Neuron (in vitro differentiated cells): ENCODE results near the gene KIF5C.
A peak's percentile ranks its signal among the peaks of the same experiment; 100 is the strongest.

ENCODE experiments used
- H2AFZ ChIP-seq: one replicate; pipeline ENCODE4 v1.6.1; 2013; ENCODE audit warnings: low read depth, mild to moderate bottlenecking, inconsistent platforms, low read length, moderate library complexity
- H3K27me3 ChIP-seq: one replicate; pipeline ENCODE4 v1.6.1; 2013; ENCODE audit warnings: low read length; ENCODE audit not compliant: insufficient read depth
- H3K36me3 ChIP-seq: one replicate; pipeline ENCODE4 v1.6.1; 2013; ENCODE audit warnings: low read length; ENCODE audit not compliant: insufficient read depth
- H3K4me1 ChIP-seq: one replicate; pipeline ENCODE4 v1.6.1; 2013; ENCODE audit warnings: low read length; ENCODE audit not compliant: insufficient read depth
- H3K4me3 ChIP-seq: 2 replicates; pipeline ENCODE4 v1.5.1; 2013; ENCODE audit warnings: mild to moderate bottlenecking, low read length, moderate library complexity
- H3K9me3 ChIP-seq: one replicate; pipeline ENCODE4 v1.6.1; 2013; ENCODE audit warnings: low read length

KIF5C gene

DNA sequence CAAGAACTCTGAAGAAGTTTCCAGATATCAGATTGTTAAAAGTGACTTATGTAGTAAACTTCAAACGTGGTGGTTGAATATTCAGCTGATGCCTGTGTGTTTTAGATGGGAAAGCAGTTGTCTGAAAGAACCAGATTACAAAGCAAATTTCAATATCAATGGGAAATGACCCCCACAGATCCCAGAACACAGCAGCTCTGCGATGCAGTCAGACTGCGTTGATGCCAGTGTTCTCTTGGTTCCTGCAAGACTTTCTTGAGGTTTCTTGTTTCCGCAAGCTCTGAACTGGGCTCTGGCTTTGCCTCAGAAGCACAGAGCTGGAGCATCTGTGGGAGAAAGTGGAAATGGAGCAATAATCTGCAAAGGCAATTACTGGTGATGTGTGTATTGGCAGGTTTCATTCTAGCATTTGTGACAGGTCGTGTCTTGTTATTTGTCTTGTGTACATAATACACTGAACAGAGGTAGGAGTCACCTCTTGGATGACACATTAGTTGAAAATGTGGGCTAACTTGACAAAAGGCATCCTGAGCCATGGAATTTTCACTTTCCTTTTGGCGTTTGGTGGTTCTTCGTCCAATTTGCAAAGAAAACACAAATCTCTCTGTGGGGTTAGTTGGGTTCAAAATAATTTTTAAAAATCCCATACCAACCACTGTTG is 152.7 kb downstream of the KIF5C start:
- Histone ChIP-seq H2AFZ (no peak overlapping the region), H3K4me1 (peaks cover 17% of the 10 kb centered on the region), H3K36me3 (peaks cover 11% of the 10 kb centered on the region), H3K4me3 (no peak overlapping the region), H3K27me3 (no peaks in the 10 kb centered on the region), H3K9me3 (no peaks in the 10 kb centered on the region)

DNA sequence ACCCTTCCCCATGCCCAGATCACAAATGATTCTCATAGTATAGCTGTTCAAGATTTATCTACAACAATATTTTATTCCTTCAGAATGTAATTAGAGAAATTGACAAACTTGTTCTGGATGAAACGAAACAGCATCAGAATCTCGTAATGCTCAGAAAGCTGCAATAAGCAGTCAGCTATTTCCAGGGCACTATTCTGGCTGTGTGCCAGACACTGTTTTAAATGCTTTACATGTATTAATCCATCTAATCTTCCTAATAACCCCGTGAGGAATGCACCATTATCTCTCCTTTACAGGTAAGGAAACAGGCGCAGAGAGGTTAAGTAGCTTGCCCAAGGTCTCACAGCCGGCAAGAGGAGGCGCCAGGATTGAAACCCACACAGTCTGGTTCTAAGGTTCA is 153.3 kb downstream of the KIF5C start:
- Histone ChIP-seq H2AFZ (no peak overlapping the region), H3K4me3 (no peak overlapping the region), H3K4me1 (peaks cover 17% of the 10 kb centered on the region), H3K9me3 (no peaks in the 10 kb centered on the region), H3K27me3 (no peaks in the 10 kb centered on the region), H3K36me3 (peaks cover 8% of the 10 kb centered on the region)

DNA sequence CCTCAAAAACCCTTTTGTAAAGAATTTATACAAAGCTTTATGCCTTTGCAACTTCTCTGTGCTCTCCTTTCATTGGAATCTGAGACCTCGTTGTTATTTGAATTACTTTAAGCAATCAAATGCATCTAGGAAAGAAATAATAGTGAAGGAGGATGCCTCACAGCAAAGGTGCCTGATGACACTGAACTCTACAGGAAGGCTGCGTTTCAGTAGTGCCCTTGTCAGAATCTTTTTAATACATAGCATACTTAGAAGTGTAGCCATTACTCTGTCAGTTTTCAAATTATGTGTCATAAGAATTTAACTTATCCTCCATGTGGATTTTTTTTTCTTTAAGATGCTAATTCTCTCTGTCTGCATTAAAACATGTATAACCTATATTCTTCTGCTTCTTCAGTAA is 153.9 kb downstream of the KIF5C start:
- Histone ChIP-seq H3K9me3 (no peaks in the 10 kb centered on the region), H3K4me3 (no peak overlapping the region), H3K36me3 (peaks cover 6% of the 10 kb centered on the region), H3K27me3 (no peaks in the 10 kb centered on the region), H2AFZ (no peak overlapping the region), H3K4me1 (peaks cover 17% of the 10 kb centered on the region)

DNA sequence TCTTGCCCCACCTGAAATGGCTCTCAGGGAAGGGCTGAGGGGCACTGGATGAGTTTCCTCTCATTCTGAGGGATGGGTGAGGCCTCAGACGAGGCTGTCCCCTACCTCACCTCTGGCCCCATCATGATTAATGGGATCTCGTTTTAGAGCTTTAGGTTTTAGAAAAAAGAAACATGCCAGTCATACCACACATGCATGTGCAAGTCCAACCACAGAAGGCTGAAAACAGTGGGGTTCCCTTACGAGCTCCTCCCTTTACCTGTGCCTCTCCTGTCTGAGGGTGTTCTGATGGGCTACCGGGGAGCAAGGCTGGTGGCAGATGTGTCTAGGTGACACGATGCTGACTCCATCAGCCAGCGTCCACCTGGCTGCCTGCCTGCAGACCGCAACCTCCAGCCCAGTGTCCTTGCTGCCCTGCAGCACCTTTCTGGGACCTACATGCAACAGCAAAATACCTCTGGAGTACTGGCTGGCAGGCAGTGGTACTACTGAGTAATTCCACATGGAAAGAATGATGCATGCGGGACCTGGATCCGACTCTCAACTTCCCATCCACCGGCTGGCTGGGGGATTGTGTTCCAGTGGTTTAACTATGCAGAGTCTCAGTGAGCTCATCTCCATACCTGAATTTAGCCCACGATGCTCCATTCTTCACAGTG is 154.4 kb downstream of the KIF5C start:
- Histone ChIP-seq H3K9me3 (no peaks in the 10 kb centered on the region), H3K27me3 (no peaks in the 10 kb centered on the region), H3K4me1 (peaks cover 17% of the 10 kb centered on the region), H2AFZ (no peak overlapping the region), H3K36me3 (peaks cover under 1% of the 10 kb centered on the region), H3K4me3 (no peak overlapping the region)

DNA sequence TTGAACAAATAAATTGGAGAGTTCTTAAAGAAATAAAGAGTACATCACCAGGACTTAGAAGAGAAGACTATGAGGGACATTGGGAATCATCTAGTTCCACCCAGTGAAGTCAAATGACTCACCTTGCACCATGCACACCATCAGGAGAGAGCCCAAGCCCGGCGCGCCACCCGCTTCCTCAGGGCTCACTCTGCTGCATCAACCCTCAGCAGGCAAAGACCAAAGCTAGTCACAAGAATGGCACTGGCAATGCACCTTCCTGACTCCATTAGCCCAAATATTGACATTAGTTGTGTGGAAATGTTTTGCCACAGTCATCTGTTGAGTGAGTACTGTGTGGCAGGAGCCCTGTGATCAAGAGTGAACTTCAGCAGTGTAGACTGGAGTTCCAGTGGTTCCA is 156.4 kb downstream of the KIF5C start:
- H3K9me3 ChIP-seq = no peaks in the 10 kb centered on the region
- H2AFZ ChIP-seq = no peak overlapping the region
- no peaks in the 10 kb centered on the region for H3K36me3 ChIP-seq
- H3K4me3 ChIP-seq = no peak overlapping the region
- H3K4me1 ChIP-seq = peaks cover 17% of the 10 kb centered on the region
- peaks cover 2% of the 10 kb centered on the region for H3K27me3 ChIP-seq

DNA sequence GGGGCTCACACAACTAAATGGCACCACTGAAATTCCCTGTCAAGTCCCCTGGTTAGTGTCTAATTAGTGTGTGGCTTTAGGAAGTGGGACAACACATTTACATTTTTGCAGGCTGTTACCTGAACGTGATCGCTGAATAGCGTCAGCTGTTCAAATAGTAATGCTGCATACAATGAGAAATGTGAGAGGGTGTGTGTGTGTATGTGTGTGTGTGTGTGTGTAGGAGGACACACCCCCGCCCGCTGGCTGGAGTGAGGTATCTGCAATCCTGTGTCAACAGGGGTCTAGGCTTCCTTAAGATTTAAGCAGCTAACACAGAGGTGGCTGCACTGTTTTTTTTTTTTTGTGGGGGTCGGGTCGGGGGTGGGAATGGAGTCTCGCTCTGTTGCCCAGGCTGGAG is 158.7 kb downstream of the KIF5C start:
- no peaks in the 10 kb centered on the region for H3K9me3 ChIP-seq
- H3K4me3 ChIP-seq = no peak overlapping the region
- H3K27me3 ChIP-seq = peaks cover 23% of the 10 kb centered on the region
- H3K4me1 ChIP-seq = no peaks in the 10 kb centered on the region
- H2AFZ ChIP-seq = no peak overlapping the region
- no peaks in the 10 kb centered on the region for H3K36me3 ChIP-seq

DNA sequence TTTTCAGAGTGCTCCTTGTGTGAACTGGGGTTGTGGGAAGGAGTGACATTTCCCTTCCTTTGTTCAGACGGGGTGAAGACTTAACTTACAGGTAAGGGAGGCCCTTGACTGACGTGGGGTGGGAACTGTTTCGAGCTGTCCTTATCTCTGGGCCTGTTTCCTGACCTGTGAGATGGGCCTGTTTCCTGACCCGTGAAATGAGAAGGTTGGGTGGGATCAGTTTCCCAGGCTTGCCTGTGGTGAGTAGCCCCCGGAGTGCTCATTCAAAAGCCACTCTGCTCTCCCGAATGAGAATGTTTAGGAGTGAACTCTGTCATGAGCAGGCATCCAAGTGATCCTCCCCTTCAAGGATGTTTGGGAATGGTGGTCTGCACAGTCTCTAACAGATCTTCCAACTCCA is 159.4 kb downstream of the KIF5C start:
- H3K36me3 ChIP-seq = no peaks in the 10 kb centered on the region
- no peaks in the 10 kb centered on the region for H3K9me3 ChIP-seq
- H2AFZ ChIP-seq = no peak overlapping the region
- no peak overlapping the region for H3K4me3 ChIP-seq
- H3K27me3 ChIP-seq = peaks cover 29% of the 10 kb centered on the region
- H3K4me1 ChIP-seq = peaks cover 3% of the 10 kb centered on the region

DNA sequence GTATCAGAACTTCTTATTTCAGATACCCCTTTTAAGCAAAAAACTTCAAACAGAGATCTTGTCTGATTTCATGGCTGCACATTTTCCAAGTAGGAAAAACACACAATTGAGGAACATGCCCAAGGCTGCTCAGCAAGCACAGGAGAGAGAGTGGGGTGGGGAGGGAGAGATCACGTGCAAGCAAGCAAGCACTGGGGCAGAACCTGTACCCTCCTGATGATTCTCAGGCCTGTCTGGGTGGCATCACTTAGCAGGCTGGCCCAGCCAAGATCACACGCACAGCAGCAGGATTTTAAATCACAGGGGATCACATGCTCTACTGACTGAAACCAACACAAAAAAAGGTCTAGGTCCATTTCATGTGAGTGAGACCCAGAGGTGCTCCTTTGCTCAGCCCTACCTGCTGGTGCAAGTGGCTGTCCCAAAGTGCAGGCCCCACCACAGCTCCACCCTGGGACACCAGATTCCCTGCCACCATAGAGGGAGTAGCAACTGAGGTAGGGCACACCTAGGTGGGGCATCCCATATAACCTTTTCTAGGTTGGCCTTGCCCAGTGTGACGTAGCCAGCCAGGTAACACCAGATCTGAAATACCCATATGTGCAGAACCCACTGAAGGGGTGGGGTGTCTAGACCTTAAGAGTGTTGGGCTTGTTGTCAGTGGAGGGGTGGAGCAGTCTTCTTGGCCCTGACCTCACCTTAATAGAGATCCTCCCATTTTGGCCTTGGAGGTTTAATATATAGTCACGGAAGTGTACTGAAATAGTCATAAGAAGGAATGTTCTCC is 161.7 kb downstream of the KIF5C start:
- Histone ChIP-seq H3K9me3 (no peaks in the 10 kb centered on the region), H3K36me3 (no peaks in the 10 kb centered on the region), H3K4me3 (no peak overlapping the region), H3K4me1 (peaks cover 3% of the 10 kb centered on the region), H2AFZ (no peak overlapping the region), H3K27me3 (peaks cover 35% of the 10 kb centered on the region)

DNA sequence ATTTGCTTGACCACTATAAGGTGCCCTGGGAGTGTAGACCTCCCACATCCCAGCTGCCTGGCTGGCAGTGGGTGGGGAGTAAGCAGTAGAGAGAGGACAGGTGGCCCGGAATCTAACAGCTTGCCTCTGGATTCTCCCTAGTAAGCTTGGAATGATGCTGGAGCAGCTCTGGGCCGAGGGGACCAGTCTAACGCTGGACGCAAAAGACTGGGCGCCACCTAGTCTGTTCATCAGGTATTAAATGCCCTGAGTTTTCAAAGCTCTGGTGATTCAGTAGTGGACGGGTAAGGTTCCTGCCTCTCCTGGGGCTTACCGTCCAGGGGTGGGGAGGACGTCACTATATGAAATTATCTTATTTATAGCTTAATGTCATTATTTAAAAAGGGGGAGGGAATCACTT is 162.8 kb downstream of the KIF5C start:
- Histone ChIP-seq H3K9me3 (no peaks in the 10 kb centered on the region), H3K36me3 (no peaks in the 10 kb centered on the region), H3K27me3 (peaks cover 38% of the 10 kb centered on the region), H3K4me1 (peaks cover 3% of the 10 kb centered on the region), H3K4me3 (no peak overlapping the region), H2AFZ (no peak overlapping the region)

DNA sequence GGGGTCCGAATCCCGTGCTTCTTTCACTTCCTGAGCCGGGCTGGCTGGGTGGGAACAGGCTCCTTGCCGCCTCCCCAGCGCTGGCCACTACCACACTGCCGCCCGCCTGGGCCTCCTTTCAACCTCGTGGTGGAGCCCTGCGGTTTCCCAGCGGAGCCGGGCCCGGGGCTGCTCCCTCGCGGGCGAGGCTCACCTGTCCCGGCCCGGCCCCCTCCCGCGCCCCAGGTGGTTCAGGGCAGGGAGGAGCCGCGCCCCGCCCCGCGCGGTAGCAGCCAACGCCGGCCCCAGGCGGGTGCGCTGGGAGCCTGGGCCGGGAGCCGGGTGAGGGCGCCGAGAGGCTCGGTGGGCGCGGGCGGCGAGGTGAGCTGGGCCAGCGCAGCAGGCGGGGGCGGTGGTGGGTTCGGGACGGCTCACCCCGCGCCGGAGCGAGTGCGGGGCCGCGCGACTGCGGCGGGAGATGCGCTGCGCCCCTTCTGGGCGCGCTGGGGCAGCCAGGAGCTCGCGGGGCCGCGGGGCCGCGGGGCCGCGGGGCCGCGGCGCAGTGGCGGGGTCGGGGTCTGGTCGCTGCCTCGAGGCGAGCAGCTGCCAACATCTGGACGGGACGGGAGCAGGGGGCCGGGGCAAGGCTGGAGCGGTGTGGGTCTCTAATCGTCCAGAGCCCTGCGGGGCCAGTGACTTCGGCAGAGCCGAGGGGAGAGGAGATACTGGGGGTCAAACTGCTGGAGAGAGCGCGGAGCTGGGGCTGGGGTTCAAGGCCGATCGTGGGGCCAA is 163.6 kb downstream of the KIF5C start, which contains the start of gene LYPD6B:
Gene LYPD6B, plus strand, starts transcription at position 258 of the 771 bp plus-strand sequence. CDS start 92,250 bp downstream, outside the sequence.
- Histone ChIP-seq H3K4me1 (peaks cover 3% of the 10 kb centered on the region), H3K9me3 (no peaks in the 10 kb centered on the region), H3K27me3 (peaks cover 40% of the 10 kb centered on the region), H2AFZ (peak within 1 kb of the TSS; percentile 83), H3K4me3 (peak within 1 kb of the TSS; percentile 39), H3K36me3 (no peaks in the 10 kb centered on the region)

DNA sequence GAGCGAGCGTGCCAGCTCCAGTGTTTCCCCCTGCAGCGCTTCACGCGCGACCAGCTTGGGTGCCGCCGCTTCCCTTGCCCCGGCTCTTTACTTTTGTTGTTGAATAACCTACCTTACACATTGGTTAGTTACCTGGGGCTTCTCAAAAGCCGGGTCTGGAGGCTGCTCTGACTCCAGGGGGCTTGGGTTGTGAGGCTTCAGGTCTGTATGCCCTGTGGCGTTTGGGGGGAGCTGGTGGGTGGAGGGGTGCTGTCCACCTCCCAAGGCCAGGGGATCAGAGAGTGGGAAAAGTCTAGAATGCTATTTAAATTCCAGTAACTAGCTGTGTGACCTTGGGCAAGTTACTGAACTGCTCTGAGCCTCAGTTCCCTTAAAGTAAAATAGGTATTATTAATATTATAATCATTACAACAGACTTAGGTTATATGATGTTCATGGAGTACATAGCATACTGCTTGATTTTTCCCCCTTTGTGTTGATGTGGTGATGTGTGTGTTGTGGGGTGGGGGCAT is 164.2 kb downstream of the KIF5C start:
- H3K27me3 ChIP-seq = peaks cover 43% of the 10 kb centered on the region
- H3K9me3 ChIP-seq = no peaks in the 10 kb centered on the region
- no peaks in the 10 kb centered on the region for H3K36me3 ChIP-seq
- H3K4me1 ChIP-seq = peaks cover 3% of the 10 kb centered on the region
- peak overlapping the region; percentile 39 for H3K4me3 ChIP-seq
- peak overlapping the region; percentile 83 for H2AFZ ChIP-seq

DNA sequence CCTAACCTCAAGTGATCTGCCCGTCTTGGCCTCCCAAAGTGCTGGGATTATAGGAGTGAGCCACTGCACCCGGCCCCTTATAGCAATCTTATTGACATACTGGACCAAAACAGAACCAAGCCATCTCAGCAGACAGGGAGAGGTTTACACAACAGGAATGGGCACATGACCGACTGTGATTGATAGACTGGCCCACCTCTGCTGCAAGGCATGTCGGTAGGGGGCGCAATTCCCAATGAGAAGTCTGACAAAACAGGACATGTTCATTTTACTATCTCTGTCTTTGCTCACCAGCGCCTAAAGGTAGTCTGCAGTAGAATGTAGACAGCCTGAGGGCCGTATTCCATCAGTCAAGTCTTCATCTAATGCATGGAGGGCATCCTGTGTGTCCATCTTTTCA is 165.4 kb downstream of the KIF5C start:
- no peak overlapping the region for H3K4me3 ChIP-seq
- H3K36me3 ChIP-seq = no peaks in the 10 kb centered on the region
- peaks cover 3% of the 10 kb centered on the region for H3K4me1 ChIP-seq
- peaks cover 46% of the 10 kb centered on the region for H3K27me3 ChIP-seq
- no peak overlapping the region for H2AFZ ChIP-seq
- no peaks in the 10 kb centered on the region for H3K9me3 ChIP-seq
